HG03442 (cell line): ENCODE data around the gene MCCC1.
"Not testable (repeated sequence)": the region's sequence is repeated elsewhere in the genome, so short reads cannot be mapped to it uniquely, and the experiment has no call there.

Source experiments
- ATAC-seq: cut with Tn5 transposase; IDR thresholded peaks from one replicate; pipeline ENCODE4 v1.9.1; 2021; ENCODE audit warnings: mild to moderate bottlenecking, moderate library complexity; ENCODE audit not compliant: unreplicated experiment

MCCC1 gene

DNA sequence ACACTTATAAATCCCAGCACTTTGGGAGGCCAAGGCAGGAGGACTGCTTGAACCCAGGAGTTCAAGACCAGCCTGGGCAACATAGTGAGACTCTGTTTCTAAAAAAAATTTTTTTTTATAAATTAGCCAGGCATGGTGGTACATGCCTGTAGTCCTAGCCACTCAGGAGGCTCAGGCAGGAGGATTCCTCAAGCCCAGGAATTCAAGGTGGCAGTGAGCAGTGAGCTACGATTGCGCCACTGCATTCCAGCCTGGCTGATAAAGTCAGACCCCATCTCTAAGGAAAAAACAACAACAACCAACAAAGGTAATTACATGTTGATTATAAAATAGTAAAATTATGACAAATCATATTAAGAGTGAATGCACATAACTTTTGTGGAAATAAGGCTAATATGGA is 40.9 kb downstream of the MCCC1 start:
- ATAC-seq, result no peak

DNA sequence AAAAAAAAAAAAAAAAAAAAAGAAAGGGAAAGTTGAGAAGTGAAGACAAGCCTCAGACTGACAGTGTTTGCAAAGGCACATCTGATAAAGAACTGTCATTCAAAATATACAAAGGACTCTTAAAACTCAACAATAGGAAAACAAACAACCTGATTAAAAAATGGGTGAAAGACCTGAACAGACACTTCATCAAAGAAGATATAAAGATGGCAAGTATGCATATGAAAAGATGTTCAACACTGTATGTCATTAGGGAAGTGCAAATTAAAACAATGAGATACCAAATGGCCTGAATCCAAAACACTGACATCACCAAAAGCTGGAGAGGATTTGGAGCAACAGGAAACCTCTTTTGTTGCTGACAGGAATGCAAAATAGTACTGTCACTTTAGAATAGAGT is 48.6 kb downstream of the MCCC1 start:
- ATAC-seq, result no peak

DNA sequence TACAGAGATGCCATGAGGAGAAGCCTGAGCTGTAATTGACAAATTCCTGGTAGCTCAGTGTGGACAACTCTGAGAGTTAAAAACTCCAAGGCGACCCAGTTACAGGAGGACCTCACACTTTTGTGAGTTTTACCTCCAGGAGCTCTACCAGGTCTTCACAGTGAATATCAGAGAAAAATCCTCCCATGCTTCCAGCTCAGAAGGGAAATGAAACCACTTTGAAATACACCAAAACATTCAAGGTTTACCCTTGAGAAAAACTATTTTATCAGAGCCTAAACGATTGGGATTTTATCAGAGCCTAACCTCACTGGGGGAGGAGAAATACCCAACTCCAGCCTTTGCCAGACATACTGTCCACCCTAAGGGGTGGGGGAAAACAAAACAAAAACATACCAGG is 52.4 kb downstream of the MCCC1 start:
- no peak for ATAC-seq

DNA sequence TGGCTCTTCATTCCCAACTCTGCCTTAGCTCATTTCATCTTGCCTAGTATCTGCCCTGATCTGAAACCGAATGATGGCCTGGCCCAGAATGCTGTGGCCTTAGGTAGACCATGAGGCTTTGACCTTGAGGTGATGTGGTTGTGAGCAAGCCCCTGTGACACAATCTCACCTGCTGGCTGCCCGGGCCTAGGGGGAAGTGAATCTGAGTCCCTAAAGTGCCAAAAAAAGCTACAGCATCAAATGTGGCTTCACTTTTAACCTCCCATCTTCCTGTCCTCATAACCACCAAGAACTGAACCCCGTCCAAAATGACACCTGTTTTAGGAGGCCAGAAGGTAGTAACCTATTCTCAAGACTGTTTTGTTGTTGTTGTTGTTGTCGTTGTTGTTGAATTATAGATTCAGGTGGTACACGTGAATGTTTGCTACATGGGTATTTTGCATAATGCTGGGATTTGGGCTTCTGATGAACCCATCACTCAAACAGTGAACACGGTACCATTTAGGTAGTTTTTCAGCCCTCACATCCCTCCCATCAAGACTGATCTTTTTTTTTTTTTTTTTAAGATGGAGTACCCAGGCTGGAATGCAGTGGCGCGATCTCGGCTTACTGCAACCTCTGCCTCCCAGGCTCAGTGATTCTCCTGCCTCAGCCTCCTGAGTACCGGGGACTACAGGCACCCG is 54.6 kb downstream of the MCCC1 start:
- ATAC-seq, result peak; percentile 98

- ATAC-seq, result no peak
Measured at GRCh38 chr3:183038757-183039156, 60.5 kb downstream of the MCCC1 start.

- no peak for ATAC-seq
Measured at GRCh38 chr3:183038221-183038620, 61.1 kb downstream of the MCCC1 start.

DNA sequence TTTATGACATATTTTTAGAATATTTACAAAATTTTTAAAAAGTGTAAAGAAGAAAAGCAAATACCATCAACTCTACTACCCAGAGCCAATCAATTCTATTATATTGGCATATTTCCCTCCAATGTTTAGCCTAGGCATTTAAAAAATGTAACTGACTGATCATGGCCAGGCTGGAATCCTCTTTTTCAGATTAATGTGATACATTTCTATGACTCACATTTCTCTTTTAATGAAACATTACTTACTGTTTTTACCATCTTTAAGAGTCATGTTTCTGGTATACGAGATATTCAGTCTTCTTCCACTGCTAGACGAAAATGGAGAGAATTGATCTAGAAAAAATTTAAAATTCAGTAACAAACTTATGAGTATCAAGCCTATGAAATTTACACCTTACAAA is 65.5 kb downstream of the MCCC1 start:
- ATAC-seq, result no peak

DNA sequence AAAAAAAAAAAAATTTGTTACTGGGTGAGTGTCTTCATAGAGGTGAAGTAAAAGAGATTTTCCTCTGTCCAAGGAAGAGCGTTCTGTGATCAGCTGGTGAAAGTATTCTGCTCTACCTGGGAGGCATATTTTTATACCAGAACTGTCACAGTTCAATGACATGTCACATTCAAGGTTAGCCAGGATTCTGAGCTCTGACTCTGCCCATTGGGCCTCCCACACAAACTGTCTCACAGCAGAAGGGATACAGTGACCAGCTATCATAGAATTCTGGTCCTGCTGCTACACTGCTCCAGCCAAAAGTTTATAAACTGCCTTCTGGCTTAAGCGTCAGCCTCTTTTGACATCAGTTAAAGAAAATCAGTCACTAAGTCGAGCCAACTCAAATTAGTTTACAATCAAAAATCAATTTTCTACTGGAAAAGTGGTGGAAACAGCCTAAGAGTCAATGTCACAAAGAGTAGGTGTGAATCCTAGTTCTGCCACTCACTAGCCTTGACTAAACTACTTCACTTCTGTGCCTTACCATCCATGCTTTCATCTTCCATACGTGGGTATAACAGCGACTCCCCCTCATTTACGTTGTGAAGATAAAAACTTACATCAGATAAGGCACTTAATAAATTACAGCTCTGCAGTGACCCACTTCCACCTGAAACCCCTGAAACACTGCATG is 66.3 kb downstream of the MCCC1 start:
- no peak for ATAC-seq

GRCh38 chr3:183031826-183032225 is 67.5 kb downstream of the MCCC1 start:
- ATAC-seq, result no peak

- ATAC-seq, result no peak
Measured at GRCh38 chr3:183028416-183028815, 70.9 kb downstream of the MCCC1 start.

DNA sequence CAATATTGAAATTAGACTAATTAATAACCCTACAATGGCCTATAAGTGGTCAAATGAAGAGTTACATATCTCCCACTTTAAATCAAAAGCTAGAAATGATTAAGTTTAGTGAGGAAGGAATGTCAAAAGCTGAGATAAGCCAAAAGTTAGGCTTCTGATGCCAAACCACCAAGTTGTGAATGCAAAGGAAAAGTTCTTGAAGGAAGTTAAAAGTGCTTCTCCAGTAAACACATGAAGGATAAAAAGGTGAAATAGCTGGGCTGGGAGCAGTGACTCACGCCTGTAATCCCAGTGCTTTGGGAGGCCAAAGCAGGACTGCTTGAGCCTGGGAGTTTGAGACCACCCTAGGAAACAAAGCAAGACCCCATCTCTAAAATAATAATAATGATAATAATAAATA is 72.0 kb downstream of the MCCC1 start:
- no peak for ATAC-seq

- no peak for ATAC-seq
Measured at GRCh38 chr3:183022936-183023516, 76.3 kb downstream of the MCCC1 start.

GRCh38 chr3:183018421-183019192 is 80.7 kb downstream of the MCCC1 start:
- no peak for ATAC-seq

GRCh38 chr3:183015185-183015584 is 84.1 kb downstream of the MCCC1 start:
- ATAC-seq, result no peak

DNA sequence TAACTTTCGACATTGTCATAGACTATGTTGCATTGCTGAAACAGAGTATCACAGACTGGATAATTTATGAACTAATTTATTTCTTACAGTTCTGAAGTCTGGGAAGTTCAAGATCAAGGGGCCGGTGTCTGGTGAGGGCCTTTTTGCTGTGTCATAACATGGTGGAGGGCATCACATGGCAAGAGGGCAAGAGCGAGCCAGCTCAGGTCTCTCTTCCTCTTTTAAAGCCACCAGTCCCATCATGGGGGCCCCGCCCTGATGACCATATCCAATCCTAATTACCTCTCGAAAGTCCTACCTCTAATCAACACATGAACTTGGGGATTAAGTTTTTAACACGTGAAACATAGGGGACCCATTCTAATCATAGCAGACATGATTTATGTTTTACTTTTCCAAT is 85.4 kb downstream of the MCCC1 start:
- no peak for ATAC-seq

DNA sequence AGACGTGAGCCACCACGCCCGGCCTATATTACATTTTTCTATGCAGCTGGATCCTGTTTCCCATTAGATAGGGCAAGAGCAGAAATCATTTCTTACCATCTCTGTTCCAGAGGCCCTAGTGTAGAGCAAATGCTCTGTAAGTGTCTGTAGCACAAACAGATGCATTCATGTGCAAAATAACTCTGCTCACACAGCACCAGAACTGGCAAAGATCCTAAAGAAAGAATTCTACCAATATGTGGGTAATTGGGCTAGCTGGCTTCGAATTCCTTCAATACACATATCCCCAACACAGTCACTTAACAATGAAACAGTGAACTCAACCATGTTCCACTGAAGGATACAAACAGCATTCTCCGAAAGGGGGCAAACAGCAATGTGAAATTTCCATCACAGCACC is 86.2 kb downstream of the MCCC1 start:
- ATAC-seq, result no peak

DNA sequence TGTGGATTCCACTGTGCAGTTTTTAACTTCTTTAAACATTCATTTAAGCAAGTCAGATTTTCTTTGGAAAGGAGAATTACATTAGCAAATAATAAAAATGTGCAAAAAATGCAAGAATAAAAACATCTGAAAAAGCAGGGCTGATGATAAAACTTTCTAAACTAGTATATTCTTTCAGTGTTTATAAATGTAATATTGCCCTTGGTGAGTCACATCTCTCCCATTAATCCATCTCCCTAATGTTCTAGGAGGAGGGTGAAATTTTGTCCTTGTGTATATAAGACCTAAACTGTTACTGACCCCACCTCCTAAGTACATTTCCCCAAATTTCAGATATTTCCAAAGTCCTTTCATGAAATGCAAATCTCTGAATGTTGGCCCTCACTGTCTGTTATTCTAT is 90.5 kb downstream of the MCCC1 start:
- no peak for ATAC-seq

GRCh38 chr3:183008303-183008702 is 91.0 kb downstream of the MCCC1 start:
- no peak for ATAC-seq

DNA sequence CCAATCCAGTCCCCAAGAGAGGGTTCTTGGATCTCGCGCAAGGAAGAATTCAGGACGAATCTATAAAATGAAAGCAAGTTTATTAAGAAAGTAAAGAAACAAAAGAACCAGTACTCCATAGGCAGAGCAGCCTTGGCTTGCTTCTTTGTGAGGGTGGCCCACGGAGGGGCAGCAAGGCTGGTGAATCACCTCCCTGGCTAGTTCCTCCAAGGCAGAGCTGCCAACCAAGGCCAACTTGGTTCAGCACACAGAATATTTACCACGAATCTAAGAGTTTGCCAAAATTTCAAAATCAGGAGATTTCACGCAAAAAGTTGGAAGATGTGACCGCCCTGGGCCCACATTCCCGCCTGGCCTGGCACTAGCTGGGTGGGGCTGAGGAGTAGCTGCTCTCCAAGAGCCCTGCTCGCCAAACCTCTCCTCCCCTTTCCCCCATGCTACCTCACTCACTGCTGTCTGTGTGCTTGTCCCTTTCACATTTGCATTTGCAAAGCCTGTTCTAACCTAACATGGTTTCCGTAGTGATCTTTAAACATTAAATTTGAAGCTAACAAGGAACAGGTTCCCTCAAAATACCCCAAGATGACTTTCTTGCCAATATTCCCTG is 92.8 kb downstream of the MCCC1 start:
- ATAC-seq, result no peak

DNA sequence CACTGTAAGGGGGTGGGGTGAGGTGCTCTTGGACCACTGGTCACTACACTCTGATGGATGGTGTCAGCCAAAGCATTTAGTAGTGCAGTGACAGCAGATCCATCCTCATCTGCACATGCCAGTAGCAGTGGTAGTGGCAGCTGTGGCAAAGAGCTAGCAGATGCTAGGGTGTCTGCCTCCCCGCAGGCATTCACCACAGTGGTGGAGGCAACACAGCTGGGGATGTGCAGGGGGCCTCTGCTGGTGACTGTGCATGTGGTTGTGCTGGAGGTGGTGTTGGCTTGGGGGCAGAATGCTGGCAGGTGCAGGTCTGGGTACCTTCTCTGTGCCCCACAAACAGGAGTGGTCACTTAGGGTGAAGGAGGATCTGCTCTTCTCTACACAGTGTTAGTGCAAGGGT is 99.5 kb downstream of the MCCC1 start:
- ATAC-seq, result no peak

- ATAC-seq, result not testable (repeated sequence)
Measured at GRCh38 chr3:182993486-182994201, 105.7 kb downstream of the MCCC1 start.
